Karpas-422 (cell line): ENCODE results near the gene IDI2. TPM values are rescaled to one million over a fixed set of nuclear protein-coding genes. Genes with fewer than 3 reads are reported as not detected.
A peak's percentile ranks its signal among the peaks of the same experiment; 100 is the strongest.
"Not testable (repeated sequence)": the region's sequence is repeated elsewhere in the genome, so short reads cannot be mapped to it uniquely, and the experiment has no call there.

Experiments used
- DNase-seq: peaks from one replicate; pipeline ENCODE4 v3.0.0-alpha.2; 2015
- H2AFZ ChIP-seq: fragments of 200-600 bp; sonication (generic); 2 replicates; pipeline ENCODE4 v1.6.1; 2014; ENCODE audit warnings: antibody characterized with exemption, low read length, mixed read lengths
- H3K27ac ChIP-seq: fragments of 200-600 bp; sonication (generic); 2 replicates; pipeline ENCODE4 v1.5.1; 2014; ENCODE audit warnings: mild to moderate bottlenecking, low read length, moderate library complexity
- H3K27me3 ChIP-seq: fragments of 200-600 bp; sonication (generic); 2 replicates; pipeline ENCODE4 v1.6.1; 2014; ENCODE audit warnings: low read length, mixed read lengths
- H3K36me3 ChIP-seq: fragments of 200-600 bp; sonication (generic); 2 replicates; pipeline ENCODE4 v1.6.1; 2014; ENCODE audit warnings: low read length, mixed read lengths; ENCODE audit not compliant: insufficient read depth
- H3K4me1 ChIP-seq: fragments of 200-600 bp; sonication (generic); 2 replicates; pipeline ENCODE4 v1.6.1; 2014; ENCODE audit warnings: mild to moderate bottlenecking, low read length, mixed read lengths
- H3K4me2 ChIP-seq: fragments of 200-600 bp; sonication (generic); 2 replicates; pipeline ENCODE4 v1.6.1; 2014; ENCODE audit warnings: low read length, low read depth, mild to moderate bottlenecking; ENCODE audit not compliant: poor library complexity, severe bottlenecking
- H3K4me3 ChIP-seq: fragments of 200-600 bp; sonication (generic); 2 replicates; pipeline ENCODE4 v1.5.1; 2014; ENCODE audit warnings: mild to moderate bottlenecking, antibody characterized with exemption, low read length, mixed read lengths
- H3K79me2 ChIP-seq: fragments of 200-600 bp; sonication (generic); 2 replicates; pipeline ENCODE4 v1.6.1; 2014; ENCODE audit warnings: mild to moderate bottlenecking, low read length, mixed read lengths
- H3K9ac ChIP-seq: fragments of 200-600 bp; sonication (generic); 2 replicates; pipeline ENCODE4 v1.6.0; 2014; ENCODE audit warnings: low read length
- H3K9me2 ChIP-seq: fragments of 200-600 bp; sonication (generic), shearing (Covaris generic); replicated peaks from 2 replicates; pipeline ENCODE4 v1.6.0; 2014; ENCODE audit warnings: mild to moderate bottlenecking, low read length, moderate library complexity; ENCODE audit not compliant: insufficient read depth
- H3K9me3 ChIP-seq: fragments of 300-700, 200-600 bp; sonication (generic); 2 replicates; pipeline ENCODE4 v1.6.1; 2014; ENCODE audit warnings: low read length, mixed read lengths
- H4K20me1 ChIP-seq: fragments of 200-600 bp; sonication (generic); 2 replicates; pipeline ENCODE4 v1.6.1; 2014; ENCODE audit warnings: mild to moderate bottlenecking, antibody characterized with exemption, low read length, low read depth; ENCODE audit not compliant: insufficient read depth
- total RNA-seq: library from RNA; depleted of rRNA; stranded (reverse); fragments of >200 nt; shearing (Covaris generic); gene quantifications from 2 replicates; pipeline ENCODE4 v1.2.3, GENCODE V29; 2014; ENCODE audit warnings: low replicate concordance; rRNA removed

IDI2 gene
- not detected in 2 replicates for total RNA-seq

DNA sequence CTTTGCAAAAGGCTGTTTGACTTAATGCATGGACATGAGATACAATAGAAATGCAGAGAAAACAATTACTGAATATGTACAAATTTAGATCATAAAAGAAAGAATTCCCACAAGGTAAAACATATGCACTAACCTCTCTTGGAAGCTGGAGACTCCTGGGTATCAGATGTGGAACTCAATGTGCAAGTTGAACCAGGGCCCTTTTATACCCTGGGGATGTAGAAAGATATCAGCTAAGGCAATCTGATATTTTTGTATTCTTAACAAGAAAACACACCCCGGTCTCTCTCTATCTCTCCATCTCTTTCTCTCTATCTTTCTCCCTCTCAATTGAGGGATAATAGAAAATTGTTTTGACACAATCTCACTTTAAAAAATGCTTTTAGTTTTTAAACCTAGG lies at the start of gene IDI2:
TSS of gene IDI2 (minus strand) at position 177 of the 400 bp plus-strand sequence. CDS start 1,136 bp downstream, outside the sequence.
- Histone ChIP-seq H4K20me1 (no peaks in the 10 kb centered on the region), H3K27me3 (no peaks in the 10 kb centered on the region), H3K4me1 (no peaks in the 10 kb centered on the region), H3K9me2 (no peaks in the 10 kb centered on the region), H3K79me2 (no peaks in the 10 kb centered on the region), H3K36me3 (peaks cover 12% of the 10 kb centered on the region; the same call in 1 of the 2 replicates), H3K4me2 (no peak within 1 kb of the TSS), H3K27ac (no peak within 1 kb of the TSS), H3K4me3 (no peak within 1 kb of the TSS), H3K9ac (no peak within 1 kb of the TSS), H2AFZ (no peak within 1 kb of the TSS), H3K9me3 (no peaks in the 10 kb centered on the region)
- DNase-seq: no peak

- Histone ChIP-seq H3K4me2 (no peak overlapping the region), H3K4me3 (no peak overlapping the region), H3K27me3 (no peaks in the 10 kb centered on the region), H3K27ac (no peak overlapping the region), H4K20me1 (no peaks in the 10 kb centered on the region), H2AFZ (no peak overlapping the region), H3K4me1 (no peaks in the 10 kb centered on the region), H3K9me3 (no peaks in the 10 kb centered on the region), H3K36me3 (peaks cover 4% of the 10 kb centered on the region), H3K9me2 (no peaks in the 10 kb centered on the region), H3K9ac (no peak overlapping the region), H3K79me2 (peaks cover 18% of the 10 kb centered on the region)
- no peak for DNase-seq
Observed at GRCh38 chr10:1074748-1075308, 49.2 kb upstream of the IDI2 start.

DNA sequence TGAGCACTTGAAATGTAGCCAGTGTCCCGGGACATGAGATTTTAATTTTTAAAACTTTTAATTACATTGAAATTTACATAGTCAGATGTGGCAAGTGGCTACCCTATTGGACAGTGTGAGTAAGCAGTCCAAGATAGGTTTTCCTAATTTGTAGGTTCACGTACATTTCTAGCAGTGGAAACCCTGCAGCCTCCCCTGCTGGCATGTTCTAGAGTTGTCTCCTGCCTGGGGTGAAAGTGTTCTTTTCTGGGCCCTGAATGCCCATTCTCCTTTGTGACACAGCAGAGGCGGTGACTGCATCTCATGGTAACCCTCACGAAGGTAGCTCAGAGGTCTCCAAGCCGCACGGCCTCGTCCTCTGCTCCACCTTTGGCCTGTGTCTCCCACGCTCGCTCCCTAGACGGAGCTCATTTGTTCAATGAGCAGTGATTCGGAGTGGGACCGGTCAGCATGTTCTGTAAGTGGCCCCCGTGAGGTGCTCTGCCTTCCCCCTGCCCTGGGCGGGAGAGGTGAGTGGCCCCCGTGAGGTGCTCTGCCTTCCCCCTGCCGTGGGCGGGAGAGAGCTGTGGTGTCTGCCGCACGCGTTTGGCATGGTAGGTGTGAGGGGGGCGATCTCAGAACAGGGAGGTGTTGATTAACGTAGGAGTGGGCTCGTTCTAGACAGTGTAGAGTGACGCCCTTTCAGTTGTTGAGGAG lies 48.5 kb upstream of the IDI2 start:
- H3K27me3 ChIP-seq: no peaks in the 10 kb centered on the region
- H3K4me2 ChIP-seq: no peak overlapping the region
- H3K79me2 ChIP-seq: peaks cover 24% of the 10 kb centered on the region
- H3K9me3 ChIP-seq: no peaks in the 10 kb centered on the region
- H3K27ac ChIP-seq: no peak overlapping the region
- no peaks in the 10 kb centered on the region for H3K4me1 ChIP-seq
- H3K4me3 ChIP-seq: no peak overlapping the region
- H3K9me2 ChIP-seq: no peaks in the 10 kb centered on the region
- no peak overlapping the region for H3K9ac ChIP-seq
- no peak overlapping the region for H2AFZ ChIP-seq
- no peaks in the 10 kb centered on the region for H4K20me1 ChIP-seq
- DNase-seq: peak; percentile 45
- H3K36me3 ChIP-seq: peaks cover 3% of the 10 kb centered on the region; the same call in 1 of the 2 replicates

DNA sequence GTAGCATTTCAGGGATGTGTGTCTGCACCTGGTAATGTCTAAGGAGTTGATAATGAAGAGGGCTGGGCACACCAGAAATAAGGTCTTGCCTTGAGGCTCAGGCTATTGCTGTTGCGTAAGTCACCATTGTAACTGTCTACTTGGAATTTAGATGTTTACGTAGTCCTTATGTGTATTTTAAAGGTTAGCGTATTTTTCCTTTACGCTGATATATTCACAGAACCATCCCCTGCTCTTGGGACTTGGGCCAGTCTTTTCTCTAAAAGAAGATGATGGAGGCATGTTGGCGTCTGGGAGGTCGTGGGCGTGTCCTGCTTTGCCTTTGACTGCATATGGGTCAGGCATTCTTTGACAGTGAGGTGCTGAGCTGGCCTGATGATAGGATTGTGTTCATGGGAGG lies 45.3 kb upstream of the IDI2 start:
- H3K9me3 ChIP-seq: no peaks in the 10 kb centered on the region
- no peaks in the 10 kb centered on the region for H4K20me1 ChIP-seq
- H3K4me1 ChIP-seq: peaks cover 23% of the 10 kb centered on the region
- no peak overlapping the region for H3K9ac ChIP-seq
- H3K27me3 ChIP-seq: no peaks in the 10 kb centered on the region
- peaks cover 3% of the 10 kb centered on the region; the same call in 1 of the 2 replicates for H3K36me3 ChIP-seq
- H3K79me2 ChIP-seq: peaks cover 35% of the 10 kb centered on the region
- H2AFZ ChIP-seq: no peak overlapping the region
- no peak for DNase-seq
- no peak overlapping the region for H3K27ac ChIP-seq
- no peak overlapping the region for H3K4me2 ChIP-seq
- no peaks in the 10 kb centered on the region for H3K9me2 ChIP-seq
- H3K4me3 ChIP-seq: no peak overlapping the region

GRCh38 chr10:1068380-1069361 lies 43.0 kb upstream of the IDI2 start:
- no peaks in the 10 kb centered on the region for H3K9me2 ChIP-seq
- H3K27me3 ChIP-seq: no peaks in the 10 kb centered on the region
- H3K36me3 ChIP-seq: peaks cover 3% of the 10 kb centered on the region; the same call in 1 of the 2 replicates
- DNase-seq: no peak
- H3K4me3 ChIP-seq: no peak overlapping the region
- no peaks in the 10 kb centered on the region for H4K20me1 ChIP-seq
- no peak overlapping the region for H3K27ac ChIP-seq
- no peak overlapping the region for H3K9ac ChIP-seq
- peaks cover 37% of the 10 kb centered on the region for H3K4me1 ChIP-seq
- H3K79me2 ChIP-seq: peaks cover 34% of the 10 kb centered on the region
- H3K9me3 ChIP-seq: no peaks in the 10 kb centered on the region
- no peak overlapping the region for H3K4me2 ChIP-seq
- no peak overlapping the region for H2AFZ ChIP-seq

- not testable (repeated sequence) for H4K20me1 ChIP-seq, H3K27ac ChIP-seq, H3K9me3 ChIP-seq, H2AFZ ChIP-seq, DNase-seq, H3K4me3 ChIP-seq, H3K36me3 ChIP-seq, H3K27me3 ChIP-seq, H3K9ac ChIP-seq, H3K9me2 ChIP-seq
- Histone ChIP-seq H3K4me2 (peak overlapping the region; percentile 46), H3K4me1 (peaks cover 40% of the 10 kb centered on the region), H3K79me2 (peaks cover 48% of the 10 kb centered on the region)
Observed at GRCh38 chr10:1066734-1067133, 41.1 kb upstream of the IDI2 start.

DNA sequence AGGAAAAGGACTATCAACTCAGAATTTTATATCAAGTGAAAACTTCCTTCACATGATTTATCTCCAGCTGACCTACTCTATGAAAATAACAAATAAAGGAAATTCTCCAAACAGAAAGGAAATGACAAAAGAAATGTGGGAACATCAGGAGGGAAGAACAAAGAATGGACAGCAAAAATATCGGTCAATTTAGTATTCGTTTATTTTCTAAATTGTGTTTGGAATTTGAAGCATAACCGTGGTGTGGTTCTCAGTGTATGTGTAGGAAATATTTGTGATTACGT lies 39.2 kb upstream of the IDI2 start:
- no peak overlapping the region for H3K9ac ChIP-seq
- H3K4me2 ChIP-seq: no peak overlapping the region
- H3K27ac ChIP-seq: no peak overlapping the region
- no peak for DNase-seq
- no peaks in the 10 kb centered on the region for H3K9me3 ChIP-seq
- H3K4me1 ChIP-seq: peaks cover 45% of the 10 kb centered on the region
- H4K20me1 ChIP-seq: peaks cover 8% of the 10 kb centered on the region
- no peaks in the 10 kb centered on the region for H3K36me3 ChIP-seq
- peaks cover 53% of the 10 kb centered on the region for H3K79me2 ChIP-seq
- no peak overlapping the region for H2AFZ ChIP-seq
- no peak overlapping the region for H3K4me3 ChIP-seq
- no peaks in the 10 kb centered on the region for H3K9me2 ChIP-seq
- no peaks in the 10 kb centered on the region for H3K27me3 ChIP-seq
